Thyroid gland (tissue), 4 donors: ENCODE results near the gene RRBP1. TPM values are rescaled to one million over a fixed set of nuclear protein-coding genes. Genes with fewer than 3 reads are reported as not detected.
A peak's percentile ranks its signal among the peaks of the same experiment; 100 is the strongest.

Experiments used
- DNase-seq, 2 donors: peaks; one replicate each; pipeline ENCODE4 v3.0.0-alpha.2; 2019
- H3K27ac ChIP-seq, 3 donors: fragments of 200-600 bp; sonication (generic); 1 replicate in 2 of 3; 2 replicates in 1 of 3; pipeline ENCODE4 v1.5.1; 2016 to 2019; ENCODE audit warnings: mild to moderate bottlenecking in 1 of 3, moderate library complexity in 1 of 3
- H3K27me3 ChIP-seq: fragments of 200-600 bp; sonication (generic); one replicate; pipeline ENCODE4 v1.5.1; 2019
- H3K36me3 ChIP-seq, 2 donors: fragments of 200-600 bp; sonication (generic); one replicate each; pipeline ENCODE4 v1.5.1; 2016 to 2019
- H3K4me1 ChIP-seq, 2 donors: fragments of 200-600 bp; sonication (generic); one replicate each; pipeline ENCODE4 v1.5.1; 2017 to 2019
- H3K4me3 ChIP-seq, 3 donors: fragments of 200-600 bp; sonication (generic); replicated peaks in 1 of 3; 1 replicate in 2 of 3; 2 replicates in 1 of 3; pipeline ENCODE4 v1.5.1; 2016; ENCODE audit warnings: mild to moderate bottlenecking in 1 of 3
- H3K9me3 ChIP-seq: fragments of 200-600 bp; sonication (generic); one replicate; pipeline ENCODE4 v1.5.1; 2017
- POLR2A ChIP-seq, 2 donors: fragments of 450-650 bp; IDR thresholded peaks; one replicate each; pipeline ENCODE4 v1.6.1; 2017; ENCODE audit warnings: antibody characterized with exemption in 2 of 2, mild to moderate bottlenecking in 2 of 2, moderate library complexity in 1 of 2
- WGBS, 2 donors: methylation state at CpG; one replicate each; pipeline ENCODE4 v1.1.5; 2017; 5-methylcytosine and 5-hydroxymethylcytosine counted together
- intact Hi-C: fragments of 100-400 bp; cut with DNase I; formaldehyde crosslinking; loops from one replicate; pipeline ENCODE4 v1.15.1; 2023
- total RNA-seq, 4 donors: library from RNA; depleted of rRNA; stranded (reverse); fragments of >200 nt; gene quantifications; one replicate each; pipeline ENCODE4 v1.2.3, GENCODE V29; 2016
- TF ChIP-seq, protein P1 (sequence below), 6 experiments: fragments of 200-600 bp in 3 of 6; fragments of 450-650 bp in 3 of 6; sonication (generic) in 3 of 6; IDR thresholded peaks; one replicate each; pipeline ENCODE4 v1.5.1; 2016 to 2019; ENCODE audit warnings: antibody characterized with exemption in 6 of 6, mild to moderate bottlenecking in 2 of 6, inconsistent platforms in 1 of 6, moderate library complexity in 1 of 6

The RRBP1 gene, protein sequence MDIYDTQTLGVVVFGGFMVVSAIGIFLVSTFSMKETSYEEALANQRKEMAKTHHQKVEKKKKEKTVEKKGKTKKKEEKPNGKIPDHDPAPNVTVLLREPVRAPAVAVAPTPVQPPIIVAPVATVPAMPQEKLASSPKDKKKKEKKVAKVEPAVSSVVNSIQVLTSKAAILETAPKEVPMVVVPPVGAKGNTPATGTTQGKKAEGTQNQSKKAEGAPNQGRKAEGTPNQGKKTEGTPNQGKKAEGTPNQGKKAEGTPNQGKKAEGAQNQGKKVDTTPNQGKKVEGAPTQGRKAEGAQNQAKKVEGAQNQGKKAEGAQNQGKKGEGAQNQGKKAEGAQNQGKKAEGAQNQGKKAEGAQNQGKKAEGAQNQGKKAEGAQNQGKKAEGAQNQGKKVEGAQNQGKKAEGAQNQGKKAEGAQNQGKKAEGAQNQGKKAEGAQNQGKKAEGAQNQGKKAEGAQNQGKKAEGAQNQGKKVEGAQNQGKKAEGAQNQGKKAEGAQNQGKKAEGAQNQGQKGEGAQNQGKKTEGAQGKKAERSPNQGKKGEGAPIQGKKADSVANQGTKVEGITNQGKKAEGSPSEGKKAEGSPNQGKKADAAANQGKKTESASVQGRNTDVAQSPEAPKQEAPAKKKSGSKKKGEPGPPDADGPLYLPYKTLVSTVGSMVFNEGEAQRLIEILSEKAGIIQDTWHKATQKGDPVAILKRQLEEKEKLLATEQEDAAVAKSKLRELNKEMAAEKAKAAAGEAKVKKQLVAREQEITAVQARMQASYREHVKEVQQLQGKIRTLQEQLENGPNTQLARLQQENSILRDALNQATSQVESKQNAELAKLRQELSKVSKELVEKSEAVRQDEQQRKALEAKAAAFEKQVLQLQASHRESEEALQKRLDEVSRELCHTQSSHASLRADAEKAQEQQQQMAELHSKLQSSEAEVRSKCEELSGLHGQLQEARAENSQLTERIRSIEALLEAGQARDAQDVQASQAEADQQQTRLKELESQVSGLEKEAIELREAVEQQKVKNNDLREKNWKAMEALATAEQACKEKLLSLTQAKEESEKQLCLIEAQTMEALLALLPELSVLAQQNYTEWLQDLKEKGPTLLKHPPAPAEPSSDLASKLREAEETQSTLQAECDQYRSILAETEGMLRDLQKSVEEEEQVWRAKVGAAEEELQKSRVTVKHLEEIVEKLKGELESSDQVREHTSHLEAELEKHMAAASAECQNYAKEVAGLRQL (N-terminal part only)
- total RNA-seq = 100 to 1,000 TPM; 149 to 287 (median 221) TPM

DNA sequence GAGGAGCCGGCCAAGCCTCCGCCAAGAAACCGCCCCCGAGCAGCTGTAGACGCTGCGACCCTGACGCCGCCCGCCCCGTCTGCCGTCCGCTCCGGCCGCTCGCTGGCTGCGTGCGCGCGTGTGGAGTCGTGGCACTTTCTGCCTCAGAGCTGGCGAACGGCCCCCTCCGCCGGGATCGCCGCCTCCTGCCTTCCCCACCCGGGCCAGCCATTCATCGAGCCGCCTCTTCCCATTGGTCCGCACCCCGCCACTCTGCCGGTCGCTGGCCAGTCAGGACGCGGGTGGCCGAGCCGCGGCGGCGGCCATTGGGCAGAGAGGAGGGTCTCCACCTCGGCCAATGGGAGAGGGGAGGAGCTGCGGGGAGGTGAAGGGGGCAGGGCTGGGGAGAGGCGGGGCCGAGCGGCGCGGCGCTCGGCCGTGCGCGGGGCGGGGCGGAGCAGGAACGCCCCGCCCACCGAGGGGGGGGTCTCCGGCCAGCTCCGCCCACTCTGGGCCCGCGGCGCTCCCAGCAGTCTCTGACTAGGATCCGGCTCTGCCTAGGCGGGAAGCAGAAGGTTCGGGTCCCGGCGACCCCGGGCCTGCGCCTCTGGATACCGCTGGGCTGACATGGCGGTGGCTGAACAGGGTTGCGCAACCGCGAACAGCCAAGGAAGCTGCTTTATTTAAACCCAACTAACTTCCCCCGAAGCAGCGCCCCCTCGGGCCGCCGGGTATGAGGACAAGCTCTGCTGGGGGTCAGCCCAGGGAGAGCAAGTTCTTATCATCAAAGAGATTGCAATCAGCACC lies at the start of gene RRBP1:
Gene RRBP1, minus strand, starts transcription at position 140 of the 786 bp plus-strand sequence. CDS start 21,735 bp downstream, outside the sequence.
- peak within 1 kb of the TSS; percentile 85 to 91 (median 87) for H3K27ac ChIP-seq
- peak within 1 kb of the TSS; percentile 76 to 81 (median 77) for H3K4me3 ChIP-seq
- no peaks in the 10 kb centered on the region for H3K9me3 ChIP-seq
- no peaks in the 10 kb centered on the region for H3K27me3 ChIP-seq
- intact Hi-C loops = loop anchor here (10.0 kb wide), 1 partner anchor 213 kb away; no protein-coding TSS in a partner anchor
- peak; percentile 95 to 99 for TF ChIP-seq POLR2A (IDR thresholded peaks at IDR 0.05)
- TF ChIP-seq, protein P1, sequence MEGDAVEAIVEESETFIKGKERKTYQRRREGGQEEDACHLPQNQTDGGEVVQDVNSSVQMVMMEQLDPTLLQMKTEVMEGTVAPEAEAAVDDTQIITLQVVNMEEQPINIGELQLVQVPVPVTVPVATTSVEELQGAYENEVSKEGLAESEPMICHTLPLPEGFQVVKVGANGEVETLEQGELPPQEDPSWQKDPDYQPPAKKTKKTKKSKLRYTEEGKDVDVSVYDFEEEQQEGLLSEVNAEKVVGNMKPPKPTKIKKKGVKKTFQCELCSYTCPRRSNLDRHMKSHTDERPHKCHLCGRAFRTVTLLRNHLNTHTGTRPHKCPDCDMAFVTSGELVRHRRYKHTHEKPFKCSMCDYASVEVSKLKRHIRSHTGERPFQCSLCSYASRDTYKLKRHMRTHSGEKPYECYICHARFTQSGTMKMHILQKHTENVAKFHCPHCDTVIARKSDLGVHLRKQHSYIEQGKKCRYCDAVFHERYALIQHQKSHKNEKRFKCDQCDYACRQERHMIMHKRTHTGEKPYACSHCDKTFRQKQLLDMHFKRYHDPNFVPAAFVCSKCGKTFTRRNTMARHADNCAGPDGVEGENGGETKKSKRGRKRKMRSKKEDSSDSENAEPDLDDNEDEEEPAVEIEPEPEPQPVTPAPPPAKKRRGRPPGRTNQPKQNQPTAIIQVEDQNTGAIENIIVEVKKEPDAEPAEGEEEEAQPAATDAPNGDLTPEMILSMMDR (IDR thresholded peaks at IDR 0.05) = peak in 4 of 6 experiments; percentile 52 to 58 (median 54)
- H3K4me1 ChIP-seq = peaks cover 29 to 31% of the 10 kb centered on the region in 2 donors
- peaks cover 0 to 8% of the 10 kb centered on the region in 2 donors for H3K36me3 ChIP-seq
- peak; percentile 99 for DNase-seq
- WGBS, 2 donors = 0 to 3% methylated on average over 12 to 60 of the region's 79 CpGs

DNA sequence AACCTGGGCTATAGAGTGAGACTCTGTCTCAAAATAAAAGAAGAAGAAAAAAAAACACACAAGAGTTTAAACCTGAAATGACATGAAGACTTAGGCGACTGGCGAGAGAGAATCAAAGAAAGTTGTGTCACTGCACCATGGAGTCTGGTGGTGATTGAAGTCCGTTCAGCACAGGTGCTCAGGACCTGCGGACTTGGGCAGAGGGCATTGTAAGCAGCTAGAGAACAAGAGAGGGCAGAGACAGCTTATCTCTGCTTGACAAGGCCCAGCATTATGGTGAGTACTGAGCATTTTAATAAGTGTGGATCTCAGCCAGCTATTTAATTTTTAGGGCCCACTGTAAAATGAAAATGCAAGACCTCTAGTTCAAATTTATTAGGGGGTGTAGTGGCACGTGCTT lies 49.2 kb upstream of the RRBP1 start:
- intact Hi-C loops = no loop called here
- DNase-seq = no peak
- TF ChIP-seq POLR2A (IDR thresholded peaks at IDR 0.05) = no peak
- TF ChIP-seq, protein P1 (IDR thresholded peaks at IDR 0.05) = no peak
- Histone ChIP-seq H3K4me1 (peaks cover 14 to 20% of the 10 kb centered on the region in 2 donors), H3K36me3 (no peaks in the 10 kb centered on the region), H3K27me3 (no peaks in the 10 kb centered on the region), H3K4me3 (no peak overlapping the region), H3K9me3 (no peaks in the 10 kb centered on the region), H3K27ac (no peak overlapping the region)
- 95 to 98% methylated on average over 5 of the region's 5 CpGs for WGBS, 2 donors

DNA sequence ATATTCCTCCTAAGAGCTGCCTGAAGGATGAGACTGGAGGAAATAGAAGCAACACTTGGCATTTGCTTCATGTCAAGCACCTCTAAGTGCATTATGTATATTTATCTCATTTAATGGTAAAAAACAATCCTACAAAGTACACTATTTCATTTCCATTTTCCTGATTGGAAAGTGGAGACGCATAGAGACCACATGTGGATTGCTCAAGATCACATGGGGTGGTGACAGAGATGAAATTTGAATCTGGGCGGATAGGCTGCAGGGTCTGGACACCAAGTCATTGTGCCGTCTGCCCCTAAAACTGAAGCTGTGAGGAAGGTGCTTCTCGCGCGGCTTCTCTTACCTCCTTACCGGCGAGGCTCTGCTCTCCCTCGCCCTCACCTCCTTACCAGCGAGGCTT lies 48.0 kb upstream of the RRBP1 start:
- no peaks in the 10 kb centered on the region for H3K36me3 ChIP-seq
- no peaks in the 10 kb centered on the region for H3K27me3 ChIP-seq
- 92 to 95% methylated on average over 10 of the region's 10 CpGs for WGBS, 2 donors
- no peaks in the 10 kb centered on the region for H3K9me3 ChIP-seq
- no peak for TF ChIP-seq POLR2A (IDR thresholded peaks at IDR 0.05)
- TF ChIP-seq, protein P1 (IDR thresholded peaks at IDR 0.05) = no peak
- intact Hi-C loops = no loop called here
- no peak overlapping the region for H3K27ac ChIP-seq
- peaks cover 14 to 22% of the 10 kb centered on the region in 2 donors for H3K4me1 ChIP-seq
- no peak for DNase-seq
- H3K4me3 ChIP-seq = no peak overlapping the region

DNA sequence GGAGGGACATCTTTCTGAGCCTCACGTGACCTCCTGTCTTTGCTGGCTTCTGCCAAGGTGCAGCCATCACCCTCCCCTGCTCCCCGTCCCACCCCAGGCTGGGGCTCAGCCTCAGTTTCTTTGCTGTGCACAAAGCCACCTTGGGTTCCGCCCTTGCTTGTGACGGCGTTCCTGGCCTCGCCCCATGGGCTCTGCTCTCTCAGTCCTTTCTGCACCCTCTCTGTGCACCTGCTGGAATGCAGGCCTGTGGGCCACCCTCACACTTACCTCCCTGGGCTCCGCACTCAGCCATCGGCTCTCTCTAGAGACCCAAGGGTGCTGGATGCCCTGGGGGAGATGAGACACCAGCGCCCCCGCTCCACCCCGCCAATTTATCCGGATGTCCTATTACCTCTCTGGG lies 46.0 kb upstream of the RRBP1 start:
- peaks cover 11 to 12% of the 10 kb centered on the region in 2 donors for H3K4me1 ChIP-seq
- H3K4me3 ChIP-seq = no peak overlapping the region
- intact Hi-C loops = no loop called here
- H3K27me3 ChIP-seq = no peaks in the 10 kb centered on the region
- H3K27ac ChIP-seq = no peak overlapping the region
- no peaks in the 10 kb centered on the region for H3K36me3 ChIP-seq
- TF ChIP-seq POLR2A (IDR thresholded peaks at IDR 0.05) = no peak
- TF ChIP-seq, protein P1 (IDR thresholded peaks at IDR 0.05) = no peak
- 89 to 92% methylated on average over 12 of the region's 12 CpGs for WGBS, 2 donors
- no peaks in the 10 kb centered on the region for H3K9me3 ChIP-seq
- no peak for DNase-seq
